GM12892 (cell line): ENCODE measurements around the gene PROCR.

Experiments used
- POLR2A ChIP-seq: IDR thresholded peaks from 2 replicates; pipeline ENCODE4 v1.6.1; 2011; ENCODE audit warnings: low read depth, low read length, control low read depth
- POLR2AphosphoS5 ChIP-seq: IDR thresholded peaks from 2 replicates; pipeline ENCODE4 v1.6.1; 2011; ENCODE audit warnings: low read depth, low read length, control low read depth
- TAF1 ChIP-seq: IDR thresholded peaks from 2 replicates; pipeline ENCODE4 v1.6.1; 2011; ENCODE audit warnings: low read depth, mild to moderate bottlenecking, control low read depth, low read length, borderline replicate concordance

- TF ChIP-seq POLR2AphosphoS5 (no peak), POLR2A (no peak), TAF1 (no peak)
Measured at GRCh38 chr20:35134472-35134871, 37.4 kb upstream of the PROCR start.
